Gastroesophageal sphincter (tissue), 2 donors: ENCODE measurements around the gene PGA4.

Experiments used
- POLR2A ChIP-seq, 2 donors: fragments of 450-650 bp; IDR thresholded peaks; one replicate each; pipeline ENCODE4 v1.6.1; 2017; ENCODE audit warnings: antibody characterized with exemption in 2 of 2, mild to moderate bottlenecking in 2 of 2, moderate library complexity in 1 of 2
- POLR2AphosphoS5 ChIP-seq: sonication (generic); formaldehyde crosslinking; IDR thresholded peaks from one replicate; pipeline ENCODE4 v1.6.1; 2017; ENCODE audit warnings: antibody characterized with exemption

GRCh38 chr11:61174273-61174672, 47.9 kb upstream of the PGA4 start:
- TF ChIP-seq POLR2AphosphoS5 (no peak), POLR2A (IDR thresholded peaks at IDR 0.05) (no peak)
